Measurements from ENCODE around the gene SNX24.

DNA sequence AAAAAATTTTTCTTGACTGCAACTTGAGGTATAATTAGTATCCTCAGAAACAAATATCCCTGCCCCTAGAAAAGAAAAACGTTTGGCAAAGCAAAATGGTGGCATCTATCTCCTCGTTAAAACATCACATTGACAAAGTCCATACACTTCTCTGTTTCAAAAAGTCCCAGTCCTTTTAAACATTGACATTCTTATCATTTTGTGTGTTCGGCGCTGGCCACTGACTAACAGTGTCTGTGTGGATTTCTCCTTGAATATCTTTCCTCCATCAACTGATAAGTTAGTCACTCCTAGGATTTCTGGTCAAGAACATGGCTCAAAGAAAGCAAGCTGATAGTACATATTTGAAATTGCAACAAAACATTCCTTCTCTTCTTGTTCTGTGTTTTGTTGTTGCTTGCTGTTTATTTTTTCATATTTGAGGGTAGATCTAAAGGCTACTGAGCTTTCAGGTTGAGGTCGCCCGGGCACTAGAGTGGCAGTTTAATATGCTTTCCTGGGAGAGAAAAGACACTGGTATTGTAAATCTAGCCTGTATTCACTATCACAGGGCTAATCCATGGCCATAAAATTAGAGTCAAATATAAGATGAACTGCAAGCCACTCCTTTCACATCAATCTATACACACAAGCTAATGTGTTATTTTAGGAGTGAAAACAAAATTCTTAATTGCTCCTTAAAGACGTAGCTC is 199.7 kb downstream of the SNX24 start:
- no peak for TF ChIP-seq CTCF (IDR thresholded peaks at IDR 0.05)
- TF ChIP-seq POLR2A (IDR thresholded peaks at IDR 0.05), result no peak
